ENCODE measurements around the gene MAML1. TPM values are rescaled to one million over a fixed set of nuclear protein-coding genes. Genes with fewer than 3 reads are reported as not detected.

The MAML1 gene
- total RNA-seq, 1 donor from 2014 or later, result 43.2 TPM

DNA sequence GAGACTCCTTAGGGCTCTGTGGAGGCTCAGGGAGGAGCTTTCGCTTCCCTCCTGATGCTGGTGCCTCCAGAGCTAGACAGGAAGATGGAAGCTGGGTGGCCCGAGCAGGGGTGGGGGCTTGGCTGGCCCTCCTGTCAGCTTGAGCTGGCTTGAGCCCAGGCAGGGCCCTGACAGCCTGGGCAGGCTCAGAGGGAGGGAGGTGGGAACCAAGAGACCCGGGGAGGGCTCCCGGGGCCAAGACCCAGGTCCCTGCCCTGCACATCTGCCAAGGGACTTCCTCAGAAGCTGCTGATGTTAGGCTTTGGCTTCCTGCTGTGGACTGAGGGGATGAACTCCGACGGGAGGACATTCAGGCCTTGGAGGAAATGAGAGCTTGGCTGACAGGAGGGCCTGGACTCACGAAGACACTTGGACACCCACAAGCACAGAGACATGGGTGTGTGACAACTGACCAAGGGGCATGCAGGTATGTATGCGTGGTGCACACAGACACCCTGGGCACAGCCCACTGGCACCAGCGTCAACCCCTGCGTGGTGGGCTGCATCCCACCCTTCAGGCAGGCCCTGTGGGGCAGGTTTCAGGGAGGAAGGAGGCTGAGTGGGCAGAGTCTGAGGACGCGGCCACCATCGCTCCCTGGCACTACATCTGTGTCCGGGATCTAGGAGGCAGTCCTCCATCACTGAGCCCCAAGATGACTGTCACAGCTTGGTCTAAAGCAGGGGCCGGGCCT, 59.4 kb downstream of the MAML1 start:
- intact Hi-C loops (cut with micrococcal nuclease), result no loop called here

DNA sequence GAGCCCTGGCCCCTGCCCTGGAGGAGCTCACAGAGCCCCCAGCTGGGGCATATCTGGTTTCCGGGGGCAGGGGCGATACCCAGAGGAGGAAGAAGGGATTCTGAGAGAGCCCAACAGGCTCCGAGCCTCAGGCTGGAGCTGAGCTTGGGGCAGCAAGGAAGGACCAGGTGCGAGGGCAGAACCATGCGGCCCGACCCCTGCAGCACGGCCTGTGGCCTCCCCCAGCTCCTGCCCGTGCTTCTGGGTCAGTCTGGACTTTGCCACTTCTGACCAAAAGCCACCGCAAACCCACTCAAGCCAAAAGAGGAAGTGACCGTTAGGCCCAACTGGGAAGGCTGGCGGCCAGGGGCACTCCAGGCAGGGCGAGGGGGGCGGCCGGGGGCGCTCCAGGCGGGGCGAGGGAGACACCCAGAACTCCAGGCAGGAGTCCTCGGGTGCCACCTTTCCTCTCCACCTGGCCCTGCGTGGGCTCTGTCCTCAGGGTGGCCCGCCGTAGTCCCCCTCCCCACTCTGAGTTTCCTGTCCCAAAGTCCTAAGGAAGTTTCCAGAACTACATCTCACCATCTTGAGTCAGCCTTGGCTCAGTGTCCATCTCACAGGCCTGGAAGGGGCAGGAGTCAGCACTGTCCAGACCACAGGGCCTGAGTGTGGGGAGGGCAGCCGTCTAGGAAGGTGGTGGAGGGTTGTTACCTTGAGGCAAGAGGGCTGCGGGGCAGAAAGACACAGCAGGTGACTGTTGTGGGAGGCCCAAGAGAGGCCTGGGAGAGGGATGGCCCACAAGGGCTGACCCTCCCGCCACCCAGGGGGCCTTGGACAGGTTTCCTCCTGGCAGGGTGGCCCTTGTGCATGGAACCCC, 60.2 kb downstream of the MAML1 start:
- intact Hi-C loops (cut with micrococcal nuclease), result no loop called here

DNA sequence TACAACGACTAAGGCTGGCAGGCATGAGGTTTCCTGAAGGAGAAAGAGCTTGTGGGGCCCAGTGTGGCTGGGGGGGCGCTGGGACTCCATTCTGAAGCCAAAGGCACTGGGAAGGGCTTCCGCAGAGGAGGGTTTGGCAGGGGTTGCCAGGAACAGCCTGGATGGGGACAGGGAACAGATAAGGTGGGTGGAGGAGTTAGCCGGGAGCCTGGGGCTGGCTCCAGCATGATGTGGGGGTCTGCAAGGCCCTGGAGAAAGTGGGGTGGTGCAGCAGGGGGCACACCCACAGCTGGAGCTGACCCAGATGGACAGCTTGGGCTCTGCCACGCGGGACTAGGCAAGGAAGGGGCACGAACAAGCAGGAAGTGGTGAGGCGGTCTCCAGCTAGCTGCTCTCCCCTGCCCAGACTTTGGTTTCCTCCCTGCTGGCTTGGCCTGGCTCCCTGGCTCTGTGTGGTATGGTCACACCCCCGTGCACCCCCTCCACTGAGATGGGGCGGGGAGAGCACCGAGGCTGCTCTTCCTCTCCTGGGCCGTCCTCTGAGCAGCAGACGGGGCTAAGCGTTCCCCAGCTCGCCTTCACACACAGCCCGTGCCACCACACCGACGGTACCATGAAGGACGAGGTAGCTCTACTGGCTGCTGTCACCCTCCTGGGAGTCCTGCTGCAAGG, 61.0 kb downstream of the MAML1 start, which contains the start of gene LTC4S:
Gene LTC4S, plus strand, starts transcription at position 519 of the 672 bp plus-strand sequence. Its CDS starts 95 bp downstream, at position 614.
- intact Hi-C loops (cut with micrococcal nuclease), result no loop called here

DNA sequence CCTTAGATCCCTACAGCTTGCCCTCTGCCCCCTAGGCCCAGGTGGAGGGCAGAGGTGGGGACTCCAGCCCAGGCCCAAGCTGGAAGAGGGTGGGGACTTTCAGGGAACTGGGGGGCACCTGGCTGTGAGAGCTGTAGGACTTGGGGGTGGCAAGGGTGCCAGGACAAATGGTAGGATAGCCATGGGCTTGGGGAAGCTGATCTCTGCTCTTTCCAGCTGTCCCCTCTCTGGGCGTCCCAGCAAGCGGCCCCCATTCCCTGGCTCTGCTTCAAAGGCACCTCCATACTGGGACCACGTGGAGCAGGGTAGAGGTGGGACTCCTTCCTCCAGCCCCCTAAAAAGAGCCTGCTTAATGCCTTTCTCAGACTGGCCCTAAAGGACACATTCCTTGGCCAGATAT, 61.5 kb downstream of the MAML1 start:
- intact Hi-C loops (cut with micrococcal nuclease), result no loop called here

DNA sequence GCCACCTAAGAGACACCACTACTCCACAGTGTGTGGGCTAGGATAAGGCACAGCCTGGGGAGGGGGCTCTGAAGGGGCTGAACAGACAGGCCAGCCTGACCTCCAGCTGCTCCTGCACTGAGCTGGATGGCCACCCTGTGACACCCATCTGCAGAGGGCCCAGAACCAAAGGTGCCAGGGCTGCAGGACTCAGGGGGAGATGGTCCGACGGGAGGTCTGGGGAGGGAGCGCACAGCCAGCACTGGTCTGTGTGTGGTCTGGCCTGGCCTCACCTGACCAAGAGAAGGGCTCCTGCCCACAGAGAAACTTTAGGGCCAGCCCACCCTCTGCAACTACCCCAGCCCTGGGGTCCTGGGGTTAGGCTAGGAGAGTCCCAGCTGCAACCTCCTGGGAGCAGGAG, 62.0 kb downstream of the MAML1 start:
- intact Hi-C loops (cut with micrococcal nuclease), result no loop called here

DNA sequence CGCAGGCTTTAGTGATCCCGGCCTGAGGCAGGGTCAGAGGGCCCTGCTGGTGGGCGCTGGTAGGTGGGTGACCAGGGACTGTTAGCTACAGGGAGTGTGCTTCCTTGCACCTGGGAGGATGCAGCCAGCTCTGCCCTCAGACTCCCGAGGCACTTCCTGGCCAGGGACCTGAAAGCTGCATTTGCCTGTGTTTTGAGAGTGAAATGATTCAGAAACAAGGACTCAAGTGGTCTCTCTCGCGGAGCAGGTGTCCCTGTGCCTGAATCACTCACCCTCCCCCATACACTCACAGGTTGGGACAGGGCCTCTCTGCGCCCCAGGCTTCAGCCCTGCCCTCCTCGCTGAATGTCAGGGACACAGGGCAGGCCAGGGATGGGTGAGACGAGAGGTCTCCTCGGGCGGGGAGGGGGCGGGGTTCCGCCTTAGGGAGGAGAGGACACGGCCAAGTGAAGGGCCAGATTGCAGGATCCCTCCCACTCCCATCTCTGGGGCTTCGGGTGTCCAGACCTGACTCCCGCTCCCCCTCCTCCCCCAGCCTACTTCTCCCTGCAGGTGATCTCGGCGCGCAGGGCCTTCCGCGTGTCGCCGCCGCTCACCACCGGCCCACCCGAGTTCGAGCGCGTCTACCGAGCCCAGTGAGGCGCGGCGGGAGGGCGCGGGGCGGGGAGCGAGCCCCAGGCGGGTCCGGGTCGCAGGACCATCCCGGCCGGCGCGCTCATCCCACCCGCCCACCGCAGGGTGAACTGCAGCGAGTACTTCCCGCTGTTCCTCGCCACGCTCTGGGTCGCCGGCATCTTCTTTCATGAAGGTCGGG, 62.6 kb downstream of the MAML1 start:
- intact Hi-C loops (cut with micrococcal nuclease), result loop anchor here (5.0 kb wide), 2 partner anchors 243 to 277 kb away; partner anchors contain the start of genes RNF130 and RUFY1

DNA sequence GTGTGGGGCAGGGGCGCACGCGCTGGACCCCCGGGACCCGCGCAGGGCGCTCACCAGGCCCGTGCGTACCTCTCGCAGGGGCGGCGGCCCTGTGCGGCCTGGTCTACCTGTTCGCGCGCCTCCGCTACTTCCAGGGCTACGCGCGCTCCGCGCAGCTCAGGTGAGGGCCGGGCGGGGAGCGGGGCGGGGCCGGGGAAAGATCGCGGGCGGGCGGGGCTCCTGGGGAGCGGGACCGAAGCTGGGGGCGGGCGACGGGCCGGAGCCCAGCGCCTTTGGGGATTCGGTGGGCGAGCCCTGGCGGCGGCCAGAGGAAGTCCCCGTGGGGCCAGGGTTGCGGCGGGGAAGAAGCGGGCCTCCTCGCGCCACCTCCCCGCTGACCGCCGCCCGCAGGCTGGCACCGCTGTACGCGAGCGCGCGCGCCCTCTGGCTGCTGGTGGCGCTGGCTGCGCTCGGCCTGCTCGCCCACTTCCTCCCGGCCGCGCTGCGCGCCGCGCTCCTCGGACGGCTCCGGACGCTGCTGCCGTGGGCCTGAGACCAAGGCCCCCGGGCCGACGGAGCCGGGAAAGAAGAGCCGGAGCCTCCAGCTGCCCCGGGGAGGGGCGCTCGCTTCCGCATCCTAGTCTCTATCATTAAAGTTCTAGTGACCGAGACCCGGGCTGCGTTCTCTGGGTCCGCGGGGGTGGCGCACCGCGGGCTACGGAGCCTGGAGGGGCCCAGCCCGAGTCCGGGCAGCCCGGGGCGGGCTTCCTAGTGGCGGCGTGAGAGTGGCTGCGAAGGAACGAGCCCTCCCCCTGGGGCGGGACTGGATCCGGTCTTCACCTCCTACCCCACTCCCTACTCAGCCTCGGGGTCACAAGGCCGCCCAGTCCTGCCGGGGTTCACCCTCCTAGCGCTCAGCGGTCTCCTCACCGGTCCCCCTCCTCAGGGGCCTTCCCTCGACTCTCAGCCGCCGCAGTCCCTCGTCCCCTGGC, 63.5 kb downstream of the MAML1 start:
- intact Hi-C loops (cut with micrococcal nuclease), result loop anchor here (1.0 to 5.0 kb wide), 7 partner anchors 11 to 276 kb away; partner anchors contain the start of genes CANX, MAML1, RNF130 and RUFY1

DNA sequence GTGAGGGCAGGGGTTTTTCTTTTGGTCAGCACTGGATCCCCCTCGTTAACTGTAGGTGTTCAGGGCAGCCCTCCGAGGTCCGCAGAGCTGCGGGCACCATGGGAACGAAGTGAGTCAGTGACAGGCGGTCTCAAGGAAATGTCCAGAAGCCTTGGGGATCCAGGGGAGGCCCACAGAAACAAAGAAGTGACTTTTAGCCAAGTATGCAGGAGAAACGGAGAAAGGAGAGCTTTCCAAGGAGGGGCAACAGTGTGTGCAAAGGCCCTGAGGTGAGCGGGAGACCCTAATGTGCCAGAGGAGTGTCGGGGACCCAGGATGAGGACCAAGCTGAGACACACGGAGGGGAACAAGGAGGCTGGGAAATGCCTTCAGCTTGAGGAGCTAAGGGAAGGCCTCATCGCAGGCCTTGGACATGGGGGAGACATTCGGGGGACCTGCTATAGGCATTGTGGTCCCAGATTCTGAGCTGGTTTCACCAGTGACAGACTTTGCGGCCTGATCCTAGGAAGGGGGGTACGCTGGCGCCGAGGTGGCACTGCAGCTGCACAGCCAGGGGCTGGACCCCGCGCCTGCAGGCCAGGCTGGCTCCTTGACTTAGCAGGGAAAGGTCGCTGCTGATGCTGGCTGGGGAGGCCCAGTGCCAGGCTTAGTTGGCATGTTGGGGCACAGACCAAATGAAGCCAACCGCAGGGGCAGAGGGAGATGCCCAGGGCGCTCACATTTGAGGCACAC, 64.4 kb downstream of the MAML1 start:
- intact Hi-C loops (cut with micrococcal nuclease), result loop anchor here (1.0 to 5.0 kb wide), 7 partner anchors 10 to 275 kb away; partner anchors contain the start of genes CANX, MAML1, RNF130 and RUFY1

DNA sequence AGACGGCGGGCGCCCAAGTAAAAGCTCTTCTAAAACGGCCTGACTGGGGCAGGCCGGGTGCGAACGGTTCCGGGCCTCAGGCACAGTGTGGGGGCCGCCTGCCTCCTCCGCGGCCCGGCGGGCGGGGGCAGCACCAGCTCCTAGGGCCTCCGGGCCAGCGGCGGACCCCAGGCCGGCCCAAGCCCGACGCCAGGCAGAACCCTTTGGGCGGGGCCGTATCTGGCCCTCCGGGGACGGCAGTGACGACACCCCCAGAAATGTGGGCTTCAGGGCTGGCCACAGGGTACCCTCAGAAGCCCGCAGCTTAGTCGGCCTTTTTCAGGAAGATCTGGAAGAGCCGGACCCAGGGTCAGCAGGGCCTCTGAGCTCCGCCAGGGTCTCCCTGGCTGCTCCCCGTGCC, 65.1 kb downstream of the MAML1 start:
- intact Hi-C loops (cut with micrococcal nuclease), result loop anchor here (5.0 kb wide), 2 partner anchors 245 to 275 kb away; partner anchors contain the start of genes RNF130 and RUFY1

DNA sequence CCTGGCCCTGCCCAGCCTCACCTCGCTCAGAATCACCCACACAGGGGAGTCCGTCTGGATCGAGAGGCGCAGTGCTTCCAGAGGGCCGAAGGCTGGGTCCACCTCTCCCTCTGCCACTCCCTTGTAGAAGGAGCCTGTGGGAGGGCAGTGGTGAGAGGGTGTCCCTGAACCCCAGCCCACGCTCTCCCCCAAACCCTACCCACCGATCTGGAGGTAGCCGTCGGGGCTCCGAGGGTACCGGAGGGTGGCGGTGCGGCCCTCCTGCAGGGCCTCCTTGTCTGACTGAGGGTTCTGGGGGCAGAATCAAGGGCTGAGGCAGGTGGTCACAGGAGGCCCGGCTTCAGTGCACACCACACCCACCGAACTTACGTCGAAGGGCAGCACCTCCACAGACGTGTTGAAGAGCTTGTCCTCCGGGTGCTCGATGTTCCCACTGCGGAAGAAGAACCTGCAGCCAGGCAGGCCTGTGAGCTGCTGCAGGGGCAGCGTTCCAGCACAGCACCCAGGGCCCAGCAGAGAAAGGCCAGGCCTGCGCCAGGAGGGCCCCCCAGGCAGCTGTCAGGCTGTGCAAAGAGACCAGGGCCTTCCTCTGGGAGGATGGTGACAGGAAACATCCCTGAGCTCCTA, 65.6 kb downstream of the MAML1 start:
- intact Hi-C loops (cut with micrococcal nuclease), result loop anchor here (5.0 kb wide), 2 partner anchors 246 to 274 kb away; partner anchors contain the start of genes RNF130 and RUFY1

DNA sequence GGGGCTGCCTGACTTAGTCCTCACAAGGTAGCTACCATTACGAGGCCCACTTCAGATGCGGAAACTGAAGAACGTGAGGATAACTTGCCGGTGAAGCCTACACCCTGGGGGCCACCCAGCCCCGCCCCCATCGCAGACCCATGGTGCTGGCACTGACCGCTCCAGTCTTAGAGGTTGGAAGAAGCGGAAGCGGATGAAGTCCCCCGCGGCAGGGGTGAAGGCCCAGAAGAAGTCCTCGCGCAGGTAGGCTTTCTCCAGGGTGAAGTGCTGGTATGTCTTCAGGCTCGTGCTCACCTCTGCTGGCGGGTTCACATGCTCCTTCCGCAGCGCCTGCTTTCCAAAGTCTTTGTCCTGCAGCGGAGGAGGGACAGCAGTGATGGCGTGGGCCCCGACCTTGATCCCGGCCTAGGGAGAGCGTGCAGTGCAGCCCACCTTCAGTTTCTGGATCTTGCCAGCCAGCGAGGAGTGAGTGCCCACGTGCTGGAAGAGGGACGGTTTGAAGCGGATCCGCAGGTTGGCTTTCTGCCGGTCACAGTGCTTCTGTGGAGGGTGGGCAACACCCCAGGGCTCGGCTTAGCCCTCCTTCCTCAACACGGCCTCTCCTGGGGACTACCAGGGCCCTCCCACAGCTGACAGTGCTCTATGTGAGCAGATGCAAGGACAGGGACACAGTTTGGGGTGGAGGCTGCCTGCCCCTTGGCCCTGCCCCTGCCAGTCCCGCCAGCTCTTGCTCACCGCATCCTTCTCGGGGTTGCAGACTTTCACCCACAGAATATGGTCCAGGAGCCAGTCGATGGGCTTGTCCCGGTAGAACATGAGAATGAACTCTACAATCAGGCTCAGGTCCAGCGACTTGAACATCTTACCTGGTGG, 66.4 kb downstream of the MAML1 start:
- intact Hi-C loops (cut with micrococcal nuclease), result loop anchor here (5.0 kb wide), 2 partner anchors 247 to 273 kb away; partner anchors contain the start of genes RNF130 and RUFY1

DNA sequence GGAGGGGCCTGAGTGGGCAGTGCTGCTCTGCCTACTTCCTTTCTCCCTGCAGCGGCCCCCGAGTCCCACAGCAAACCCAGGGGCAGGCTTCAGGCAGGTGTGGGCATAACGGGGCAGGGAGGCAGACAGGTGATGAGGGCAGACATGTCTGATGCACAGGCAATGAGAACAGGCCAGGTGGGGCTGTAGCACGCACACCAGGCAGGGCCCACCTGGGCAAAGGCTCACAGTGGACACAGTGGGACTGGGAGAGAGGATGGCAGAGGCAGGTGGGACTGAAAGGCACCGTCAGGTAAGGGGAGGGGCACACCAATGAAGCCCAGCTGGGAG, 67.0 kb downstream of the MAML1 start:
- intact Hi-C loops (cut with micrococcal nuclease), result loop anchor here (5.0 kb wide), 2 partner anchors 247 to 273 kb away; partner anchors contain the start of genes RNF130 and RUFY1

DNA sequence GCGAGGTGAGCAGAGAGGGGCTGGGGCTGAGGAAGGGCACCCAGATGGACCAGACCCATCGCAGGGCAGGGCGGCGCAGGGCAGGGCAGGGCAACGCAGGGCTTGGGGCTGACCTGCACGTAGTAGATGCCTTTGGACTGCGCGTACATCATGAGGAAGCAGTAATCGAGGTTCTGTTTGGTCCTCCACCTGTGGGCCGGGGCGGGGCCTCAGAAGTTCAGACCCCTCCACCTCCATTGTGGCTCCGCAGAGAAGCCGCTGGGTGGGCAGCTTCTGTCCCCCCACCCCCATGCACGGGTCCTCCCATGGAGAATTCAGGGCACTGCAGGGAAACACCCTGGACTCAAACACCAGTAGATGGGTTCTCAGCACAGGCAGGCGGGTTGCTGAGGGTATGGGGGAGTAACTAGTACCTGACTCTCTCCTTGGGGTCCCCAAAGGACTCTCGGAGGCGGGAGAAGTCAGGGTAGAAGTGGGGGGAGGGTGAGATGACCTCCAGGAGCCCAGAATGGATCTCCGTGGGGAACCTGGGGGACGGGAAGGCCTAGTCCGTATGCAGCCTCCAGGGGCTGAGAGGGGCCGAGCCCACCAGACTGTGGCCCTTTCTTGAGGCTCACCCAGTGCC, 67.6 kb downstream of the MAML1 start:
- intact Hi-C loops (cut with micrococcal nuclease), result loop anchor here (5.0 kb wide), 2 partner anchors 37 to 492 kb away; partner anchors contain the start of gene MAPK9

DNA sequence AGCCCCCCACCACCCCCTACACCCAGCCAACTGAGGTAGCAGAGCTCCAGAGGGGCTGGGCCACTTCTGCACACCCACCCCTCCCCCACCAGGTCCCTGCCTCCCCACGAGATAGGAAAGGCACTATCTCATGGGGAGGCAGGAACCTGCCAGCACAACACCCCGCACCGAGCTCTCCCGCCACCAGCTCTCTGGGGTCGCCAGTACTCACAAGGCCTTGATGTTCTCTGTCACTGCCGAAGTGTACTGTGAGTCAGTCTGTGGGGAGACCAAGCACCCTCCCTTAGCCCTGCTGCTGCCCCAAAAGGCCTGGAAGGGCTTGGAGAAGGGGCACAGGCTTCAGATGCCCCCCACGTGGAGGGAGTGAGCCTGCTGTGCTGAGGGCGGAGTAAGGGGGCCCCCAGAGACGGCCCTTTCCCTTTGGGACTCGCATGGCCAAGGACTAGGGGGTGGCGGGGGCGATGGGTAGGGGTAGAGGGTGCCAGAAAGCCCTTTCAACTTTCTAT, 68.1 kb downstream of the MAML1 start:
- intact Hi-C loops (cut with micrococcal nuclease), result loop anchor here (1.0 to 5.0 kb wide), 3 partner anchors 37 to 492 kb away; partner anchors contain the start of gene MAPK9

DNA sequence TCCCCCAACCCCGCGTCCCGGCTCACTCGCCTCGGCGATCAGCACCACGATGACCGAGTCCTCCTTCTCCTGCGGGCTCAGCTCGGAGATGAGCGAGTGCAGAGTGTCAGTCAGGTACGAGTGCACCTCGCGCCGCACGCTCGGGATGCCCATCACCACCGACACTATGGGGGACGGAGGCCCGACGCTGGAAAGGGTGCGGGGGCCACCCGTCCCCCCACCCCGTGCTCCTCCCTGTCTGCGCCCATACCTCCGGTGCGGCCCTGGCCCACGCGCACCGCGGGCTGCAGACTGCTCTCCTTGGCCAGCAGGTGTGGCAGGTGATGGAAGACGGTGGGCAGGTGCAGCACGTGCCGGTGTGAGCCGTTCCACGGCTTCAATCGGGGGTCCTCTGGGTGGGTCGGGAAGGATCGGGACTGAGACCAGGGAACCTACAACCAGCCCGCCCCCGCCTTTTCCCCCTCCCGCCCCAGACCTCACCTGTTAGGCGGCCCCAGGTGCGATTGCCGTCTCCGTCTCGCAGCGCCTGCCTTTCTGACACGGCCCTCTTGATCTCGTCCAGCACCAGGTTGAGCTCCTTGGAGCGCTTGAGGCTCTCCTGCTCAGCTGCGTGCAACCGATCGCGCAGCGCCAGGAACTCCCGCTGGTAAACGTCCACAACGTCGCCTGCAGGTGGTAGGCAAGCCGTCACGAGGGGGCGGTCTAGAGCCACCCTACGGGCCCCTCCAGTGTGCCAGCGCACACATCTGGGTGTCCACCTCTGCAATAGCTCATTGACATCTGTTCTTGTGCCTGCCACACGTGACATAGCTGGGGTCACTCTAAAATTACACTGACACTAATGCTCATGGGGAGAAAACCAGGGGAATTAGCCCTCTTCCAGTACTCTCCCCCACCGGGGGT, 68.9 kb downstream of the MAML1 start:
- intact Hi-C loops (cut with micrococcal nuclease), result loop anchor here (1.0 to 5.0 kb wide), 5 partner anchors 36 to 491 kb away; partner anchors contain the start of genes MAPK9 and TBC1D9B
